HG03135 (cell line): Measurements from ENCODE around the gene GPRIN3.

Source experiments
- ATAC-seq: cut with Tn5 transposase; IDR thresholded peaks from one replicate; pipeline ENCODE4 v1.9.1; 2021; ENCODE audit warnings: mild to moderate bottlenecking, moderate library complexity; ENCODE audit not compliant: unreplicated experiment

Gene GPRIN3

DNA sequence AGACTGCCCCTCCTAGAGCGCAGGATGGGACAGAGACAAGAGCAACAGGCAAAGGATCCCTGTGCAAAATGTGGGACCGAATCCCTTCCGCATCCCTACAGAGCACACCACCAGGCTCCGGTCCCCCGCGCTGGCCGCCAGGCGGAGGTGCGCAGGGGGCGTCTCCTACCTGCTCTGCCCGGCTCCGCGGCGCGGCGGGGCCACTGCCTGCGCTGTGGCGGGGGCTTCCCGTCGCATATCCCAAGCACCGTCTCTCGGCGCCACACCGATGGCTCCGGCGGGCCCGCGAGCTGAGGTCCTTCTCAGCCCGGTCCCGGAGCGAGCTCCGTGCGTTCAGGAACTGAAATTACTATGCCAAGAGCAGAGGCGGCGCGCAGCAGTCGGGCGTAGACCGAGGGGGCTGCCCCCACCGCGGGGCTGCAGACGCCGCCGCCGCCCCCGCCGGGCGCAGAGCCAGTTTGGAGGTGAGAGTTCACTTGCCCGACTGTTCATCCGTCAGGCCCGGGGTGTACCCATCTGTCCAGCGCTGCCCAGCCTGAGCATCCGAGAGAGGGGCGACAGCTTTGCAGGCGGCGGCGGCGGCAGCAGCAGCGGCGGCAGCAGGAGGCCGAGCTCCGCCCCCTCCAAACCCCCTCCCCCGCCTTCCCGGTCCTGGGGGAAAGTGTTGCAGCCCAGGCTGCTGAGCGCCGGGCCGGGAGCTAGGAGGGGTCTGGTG lies at the start of gene GPRIN3:
TSS of gene GPRIN3 (minus strand) at position 355 of the 715 bp plus-strand sequence. CDS start 57,690 bp downstream, outside the sequence.
- peak; percentile 63 for ATAC-seq

- ATAC-seq: no peak
These were observed 49.7 kb upstream of the GPRIN3 start for GRCh38 chr4:89357340-89357739.

DNA sequence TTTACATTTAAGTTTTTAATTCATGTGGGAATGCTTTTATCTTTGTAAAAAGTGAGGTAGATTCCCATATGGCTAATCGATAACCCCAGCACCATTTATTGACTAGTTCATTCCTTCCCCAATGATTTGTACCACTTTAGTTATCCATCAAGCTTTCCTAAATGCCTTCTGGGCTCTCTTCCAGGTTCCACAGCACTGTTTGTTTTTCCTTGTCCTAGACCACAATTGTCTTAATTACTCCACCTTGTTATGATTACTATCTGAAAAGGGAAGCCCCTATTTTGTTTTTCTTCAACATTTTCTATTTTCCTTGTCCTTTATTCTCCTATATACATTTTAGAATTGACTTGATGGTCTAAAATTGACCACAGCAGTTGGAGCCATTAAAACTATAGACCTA lies 48.5 kb upstream of the GPRIN3 start:
- ATAC-seq: no peak

GRCh38 chr4:89353514-89353913 lies 45.9 kb upstream of the GPRIN3 start:
- no peak for ATAC-seq

GRCh38 chr4:89352541-89352940 lies 44.9 kb upstream of the GPRIN3 start:
- no peak for ATAC-seq

DNA sequence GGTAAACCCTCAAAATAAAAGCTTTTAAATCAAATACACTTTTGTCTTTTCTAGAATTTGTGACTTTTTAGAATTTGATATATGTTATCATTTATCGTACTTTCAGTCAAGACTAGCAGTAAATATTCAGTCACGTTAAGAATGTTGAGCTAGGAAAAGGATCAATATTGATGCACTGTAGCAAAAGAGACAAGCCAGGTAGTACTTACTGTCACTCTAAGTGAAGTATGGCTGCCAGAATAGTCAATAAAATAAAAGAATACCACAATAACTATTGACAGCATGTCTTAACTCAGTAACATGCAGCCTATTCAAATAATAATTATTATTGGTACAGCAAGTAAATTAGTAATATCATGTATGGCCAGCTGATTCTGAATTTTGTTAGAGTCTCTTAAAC lies 43.6 kb upstream of the GPRIN3 start:
- no peak for ATAC-seq

DNA sequence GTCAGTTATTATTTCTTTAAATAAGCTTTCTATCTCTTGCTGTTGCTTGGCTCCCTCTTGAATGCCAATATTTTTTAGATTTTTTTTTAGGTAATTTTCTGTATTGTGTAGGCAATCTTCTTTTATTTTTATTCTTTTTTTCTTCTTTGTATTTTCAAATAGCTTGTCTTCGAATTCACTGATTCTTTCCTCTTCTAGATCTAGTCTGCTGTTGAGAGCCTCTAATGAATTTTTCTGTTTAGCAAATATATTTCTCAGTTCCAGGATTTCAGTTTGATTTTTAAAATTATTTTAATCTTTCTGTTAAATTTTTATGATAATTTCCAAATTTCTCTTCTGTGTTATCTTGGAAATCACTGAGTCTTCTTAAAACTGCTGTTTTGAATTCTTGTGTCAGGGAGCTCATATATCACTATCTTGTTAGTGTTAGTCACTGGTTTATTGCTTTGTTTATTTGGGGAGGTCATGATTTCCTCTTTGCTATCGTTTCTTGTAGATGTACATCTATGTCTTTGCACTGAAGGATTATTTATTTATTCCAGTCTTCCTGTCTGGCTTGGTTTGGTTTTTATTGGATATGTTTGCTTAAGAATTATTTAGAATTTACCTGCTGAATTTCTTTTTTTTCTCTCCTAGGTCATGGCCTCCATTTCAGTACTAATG lies 39.9 kb upstream of the GPRIN3 start:
- no peak for ATAC-seq

- no peak for ATAC-seq
These were observed 37.0 kb upstream of the GPRIN3 start for GRCh38 chr4:89344571-89344970.

DNA sequence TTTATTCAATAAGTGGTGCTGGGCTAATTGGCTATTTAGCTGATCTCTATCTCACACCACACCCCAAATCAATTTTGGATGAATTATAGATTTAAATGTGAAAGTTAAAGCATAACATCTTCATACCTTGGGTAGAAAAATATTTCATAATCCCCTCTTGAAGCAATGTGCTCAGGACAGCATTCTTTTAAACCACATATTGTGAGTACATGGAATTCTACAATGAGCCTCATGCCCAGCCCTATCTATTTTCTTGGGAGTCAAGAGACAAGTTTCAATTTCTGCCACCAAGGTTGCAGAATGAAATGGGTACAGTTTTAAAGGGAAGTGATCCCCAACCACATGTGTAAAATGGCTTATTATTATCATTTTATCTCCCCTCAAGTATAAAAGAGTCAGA lies 30.6 kb upstream of the GPRIN3 start:
- no peak for ATAC-seq

- no peak for ATAC-seq
These were observed 30.1 kb upstream of the GPRIN3 start for GRCh38 chr4:89337681-89338080.

- ATAC-seq: no peak
These were observed 29.3 kb upstream of the GPRIN3 start for GRCh38 chr4:89336818-89337420.

DNA sequence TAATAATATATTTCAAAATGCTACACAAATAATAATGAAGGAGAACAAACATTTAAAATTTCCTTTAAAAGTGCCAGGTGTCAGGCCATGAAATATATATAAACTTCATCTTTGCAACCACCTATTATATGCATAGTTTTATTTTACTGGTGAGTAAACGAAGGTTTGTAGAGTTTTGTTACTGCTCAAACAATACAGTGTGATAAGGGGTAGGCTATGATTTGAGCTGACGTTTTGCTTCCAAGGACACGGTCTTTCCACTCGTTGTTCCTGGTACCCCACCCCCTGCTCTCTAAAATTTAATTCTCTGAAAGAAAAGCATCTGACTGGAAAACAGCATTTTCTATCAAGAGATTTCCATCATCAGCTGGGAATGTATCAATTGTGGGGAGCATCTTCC lies 27.2 kb upstream of the GPRIN3 start:
- no peak for ATAC-seq

DNA sequence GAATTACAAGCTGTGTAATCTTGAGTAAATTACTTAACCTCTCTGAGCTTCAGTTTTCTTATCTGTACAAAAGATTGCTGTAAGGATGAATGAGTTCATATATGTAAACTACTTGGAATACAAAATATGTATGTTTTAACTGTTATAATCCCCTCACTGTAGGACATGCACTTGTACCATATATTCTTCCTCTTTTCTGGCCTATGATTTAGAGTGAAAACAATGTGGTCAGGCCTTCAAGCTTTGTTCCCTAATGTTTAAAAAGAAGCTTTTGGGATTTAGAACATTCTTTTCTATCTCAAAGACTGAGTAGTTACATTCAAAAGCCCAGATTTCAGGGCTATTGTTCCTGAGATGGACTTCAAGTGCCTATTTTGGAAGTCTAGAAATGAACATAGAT lies 26.7 kb upstream of the GPRIN3 start:
- no peak for ATAC-seq

GRCh38 chr4:89331686-89332544 lies 24.3 kb upstream of the GPRIN3 start:
- ATAC-seq: no peak

- ATAC-seq: no peak
These were observed 23.6 kb upstream of the GPRIN3 start for GRCh38 chr4:89331197-89331596.

DNA sequence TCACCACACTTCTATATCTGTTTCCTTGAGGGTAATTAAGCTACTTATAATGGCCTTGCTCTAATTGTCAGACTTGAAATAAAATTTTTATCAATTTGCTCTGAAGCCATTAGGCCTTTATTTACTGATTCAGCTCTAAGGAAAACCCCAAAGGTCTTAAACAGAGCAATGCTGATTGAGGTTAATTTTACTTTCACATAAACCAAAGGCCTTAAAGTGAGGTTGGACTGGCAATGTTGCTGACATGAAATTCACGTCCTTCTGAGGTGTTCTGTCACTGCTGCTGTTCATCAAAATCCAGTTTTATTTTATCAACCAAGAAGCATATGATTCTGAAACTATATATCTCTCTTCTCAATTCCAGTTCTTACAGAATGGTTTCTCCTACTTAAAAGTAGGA lies 21.7 kb upstream of the GPRIN3 start:
- no peak for ATAC-seq

DNA sequence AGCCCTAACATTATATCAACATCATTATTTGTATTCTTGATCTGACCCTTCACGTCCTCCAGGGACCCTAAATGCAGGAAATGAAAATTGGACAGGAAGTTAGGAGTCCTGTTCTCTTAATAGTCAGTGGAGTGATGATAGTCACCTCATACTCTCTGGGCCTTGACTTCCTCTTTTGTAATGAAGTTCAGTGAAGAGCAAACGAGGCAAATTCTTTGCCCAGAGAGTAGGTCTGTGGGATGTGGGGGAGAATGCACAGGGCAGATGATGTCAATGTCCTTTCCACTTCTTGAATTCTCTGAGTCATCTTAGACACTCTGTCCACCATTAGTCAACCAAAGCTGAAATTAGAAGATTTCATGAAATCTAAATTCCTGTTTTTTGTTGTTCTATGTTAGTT lies 17.1 kb upstream of the GPRIN3 start:
- peak; percentile 78 for ATAC-seq

GRCh38 chr4:89322671-89323070 lies 15.1 kb upstream of the GPRIN3 start:
- no peak for ATAC-seq

DNA sequence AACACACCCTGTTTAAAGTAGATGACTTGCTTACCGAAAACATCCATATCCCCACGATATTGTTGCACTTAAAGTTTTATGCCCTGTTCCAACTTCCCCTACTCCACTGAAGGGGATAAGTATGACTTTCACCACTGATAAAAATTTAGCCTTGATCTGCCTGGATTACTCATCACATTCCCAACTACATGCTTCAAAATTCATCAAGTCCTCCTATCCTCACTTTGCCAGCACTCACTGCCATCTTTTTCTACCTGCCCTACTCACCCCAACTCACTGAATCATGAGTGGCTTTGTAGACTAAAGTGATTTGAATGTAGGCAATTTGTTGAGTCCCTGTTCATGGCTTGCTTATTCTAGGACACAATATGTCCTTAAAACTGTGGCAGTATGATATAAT lies 12.2 kb upstream of the GPRIN3 start:
- no peak for ATAC-seq

DNA sequence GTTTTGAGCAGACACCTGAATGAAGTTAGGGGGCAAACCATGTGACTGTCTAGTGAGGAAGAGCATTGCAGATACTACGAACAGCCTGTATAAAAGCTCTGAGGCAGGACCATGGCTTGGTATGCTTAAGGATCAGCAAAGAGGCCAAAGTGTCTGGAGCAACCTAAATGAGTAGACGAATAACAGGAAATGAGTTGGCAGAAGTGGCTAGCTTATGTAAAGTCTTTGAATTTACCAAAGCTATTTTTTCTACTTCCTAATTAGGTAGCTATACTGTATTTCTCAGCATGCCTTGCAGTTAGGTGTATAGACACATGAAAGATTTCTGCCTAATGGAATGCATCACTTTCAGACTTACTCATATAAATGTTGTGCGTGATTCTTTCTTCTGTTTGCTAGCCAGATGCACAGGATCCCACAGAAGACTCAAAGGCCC lies 9.3 kb upstream of the GPRIN3 start:
- no peak for ATAC-seq

- ATAC-seq: no peak
These were observed 8.6 kb upstream of the GPRIN3 start for GRCh38 chr4:89316211-89316610.
